GM21576 (cell line): ENCODE results near the gene STING1.
"Not testable (repeated sequence)": the region's sequence is repeated elsewhere in the genome, so short reads cannot be mapped to it uniquely, and the experiment has no call there.

Experiments
- ATAC-seq: cut with Tn5 transposase; IDR thresholded peaks from one replicate; pipeline ENCODE4 v1.9.1; 2021; ENCODE audit warnings: mild to moderate bottlenecking, moderate library complexity; ENCODE audit not compliant: unreplicated experiment

STING1 gene

DNA sequence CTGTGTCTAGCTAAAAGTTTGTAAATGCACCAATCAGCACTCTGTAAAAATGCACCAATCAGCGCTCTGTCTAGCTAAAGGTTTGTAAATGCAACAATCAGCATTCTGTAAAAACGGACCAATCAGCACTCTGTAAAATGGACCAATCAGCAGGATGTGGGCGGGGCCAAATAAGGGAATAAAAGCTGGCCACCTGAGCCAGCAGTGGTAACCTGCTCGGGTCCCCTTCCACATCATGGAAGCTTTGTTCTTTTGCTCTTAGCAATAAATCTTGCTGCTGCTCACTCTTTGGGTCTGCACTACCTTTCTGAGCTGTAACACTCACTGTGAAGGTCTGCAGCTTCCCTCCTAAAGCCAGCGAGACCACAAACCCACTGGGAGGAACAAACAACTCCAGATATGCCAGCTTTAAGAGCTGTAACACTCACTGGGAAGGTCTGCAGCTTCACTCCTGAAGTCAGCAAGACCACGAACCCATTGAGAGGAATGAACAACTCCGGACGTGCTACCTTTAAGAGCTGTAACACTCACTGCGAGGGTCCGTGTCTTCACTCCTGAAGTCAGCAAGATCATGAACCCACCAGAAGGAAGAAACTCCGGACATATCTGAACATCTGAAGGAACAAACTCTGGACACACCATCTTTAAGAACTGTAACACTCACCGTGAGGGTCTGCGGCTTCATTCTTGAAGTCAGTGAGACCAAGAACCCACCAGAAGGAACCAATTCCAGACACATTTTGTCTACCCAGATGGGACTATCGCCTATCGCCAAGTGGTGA lies 20.7 kb upstream of the STING1 start:
- ATAC-seq = not testable (repeated sequence)

DNA sequence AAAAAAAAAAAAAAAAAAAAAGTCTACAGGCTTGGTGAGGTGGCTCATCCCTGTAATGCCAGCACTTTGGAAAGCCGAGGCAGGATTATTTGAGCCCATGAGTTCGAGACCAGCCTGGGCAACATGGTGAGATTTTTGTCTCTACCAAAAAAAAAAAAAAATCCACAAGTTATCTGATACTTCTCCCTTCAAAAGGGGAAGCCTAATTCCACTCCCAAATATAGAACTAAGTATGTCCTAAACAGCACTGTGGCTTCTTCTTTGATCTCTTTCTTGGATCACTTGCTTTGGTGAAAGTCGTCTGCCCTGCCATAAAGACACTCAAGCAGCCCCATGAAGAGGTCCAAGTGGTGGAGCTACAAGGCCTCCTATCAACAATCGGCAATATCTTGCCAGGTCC lies 18.8 kb upstream of the STING1 start:
- ATAC-seq = no peak

GRCh38 chr5:139495638-139496435 lies 13.3 kb upstream of the STING1 start:
- ATAC-seq = no peak

GRCh38 chr5:139494832-139495231 lies 12.3 kb upstream of the STING1 start:
- no peak for ATAC-seq

GRCh38 chr5:139494256-139494655 lies 11.7 kb upstream of the STING1 start:
- no peak for ATAC-seq

- ATAC-seq = no peak
Observed at GRCh38 chr5:139492700-139493192, 10.2 kb upstream of the STING1 start.

- no peak for ATAC-seq
Observed at GRCh38 chr5:139488260-139488659, 5.7 kb upstream of the STING1 start.

DNA sequence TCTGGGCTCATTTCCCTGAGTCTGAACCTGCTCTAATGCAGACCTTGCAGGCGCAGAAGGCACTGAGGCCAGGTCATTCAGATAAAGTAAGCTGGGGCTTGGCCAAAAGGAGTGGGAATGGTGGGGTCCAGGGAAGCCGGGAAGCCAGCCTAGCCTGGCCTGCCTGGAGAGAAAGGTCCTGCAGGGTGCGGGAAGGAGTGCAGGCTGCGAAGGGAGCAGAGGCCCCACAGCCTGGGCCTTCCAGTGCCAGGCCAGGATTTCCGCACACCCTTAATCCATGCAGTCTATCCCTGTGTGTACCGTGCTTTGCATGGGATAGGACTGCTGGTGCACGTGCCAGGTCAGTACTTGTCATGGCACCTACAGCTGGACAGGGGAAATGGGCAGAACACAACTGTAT lies 3.6 kb upstream of the STING1 start:
- no peak for ATAC-seq

GRCh38 chr5:139482890-139483208 lies 291 bp upstream of the STING1 start:
- ATAC-seq = not testable (repeated sequence)

GRCh38 chr5:139481580-139482049 lies 943 bp downstream of the STING1 start:
- no peak for ATAC-seq

DNA sequence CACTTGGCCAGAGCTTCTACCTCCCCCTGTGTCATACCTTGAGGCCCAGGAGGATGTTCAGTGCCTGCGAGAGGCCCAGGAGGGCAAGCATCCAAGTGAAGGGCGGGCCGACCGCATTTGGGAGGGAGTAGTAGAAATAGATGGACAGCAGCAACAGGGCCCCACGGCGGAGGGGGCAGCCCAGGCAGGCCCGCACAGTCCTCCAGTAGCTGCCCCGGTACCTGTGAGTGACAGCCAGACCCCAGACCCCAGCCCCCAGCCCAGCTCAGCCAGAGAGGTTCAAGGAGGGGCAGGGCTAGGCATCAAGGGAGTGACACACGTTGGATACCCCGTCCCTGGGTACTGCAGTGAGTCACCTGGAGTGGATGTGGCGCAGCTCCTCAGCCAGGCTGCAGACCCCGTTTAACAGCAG lies 1.4 kb downstream of the STING1 start:
- no peak for ATAC-seq

- ATAC-seq = not testable (repeated sequence)
Observed at GRCh38 chr5:139479729-139480128, 2.8 kb downstream of the STING1 start.

DNA sequence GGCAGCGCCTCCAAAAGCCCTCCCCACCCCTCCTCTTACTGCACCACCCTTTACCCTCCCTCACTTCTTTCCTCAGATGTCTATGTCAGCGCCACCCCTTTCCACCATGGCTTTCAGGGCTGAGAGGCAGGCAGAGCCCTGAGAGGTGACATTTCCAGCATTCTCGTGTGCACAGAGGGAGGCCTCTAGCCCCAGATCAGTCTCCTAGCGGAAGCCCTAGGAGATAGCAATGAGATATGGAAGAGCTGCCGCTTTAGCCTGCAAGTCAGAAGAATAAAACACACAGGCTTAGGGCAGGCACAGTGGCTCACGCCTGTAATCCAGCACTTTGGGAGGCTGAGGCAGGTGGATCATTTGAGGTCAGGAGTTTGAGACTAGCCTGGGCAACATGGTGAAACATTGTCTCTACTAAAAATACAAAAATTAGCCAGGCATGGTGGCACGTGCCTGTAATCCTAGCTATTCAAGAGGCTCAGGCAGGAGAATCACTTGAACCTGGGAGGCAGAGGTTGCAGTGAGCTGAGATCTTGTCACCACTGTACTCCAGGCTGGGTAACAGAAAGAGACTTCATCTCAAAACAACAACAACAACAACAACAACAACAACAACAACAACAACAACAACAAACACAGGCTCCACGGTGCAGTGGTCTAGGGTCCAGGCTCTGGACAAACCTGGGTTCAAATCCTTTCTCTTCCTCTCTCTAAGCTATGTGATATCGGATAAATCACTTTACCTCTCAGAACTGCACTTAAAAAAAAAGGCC lies 3.7 kb downstream of the STING1 start:
- not testable (repeated sequence) for ATAC-seq

DNA sequence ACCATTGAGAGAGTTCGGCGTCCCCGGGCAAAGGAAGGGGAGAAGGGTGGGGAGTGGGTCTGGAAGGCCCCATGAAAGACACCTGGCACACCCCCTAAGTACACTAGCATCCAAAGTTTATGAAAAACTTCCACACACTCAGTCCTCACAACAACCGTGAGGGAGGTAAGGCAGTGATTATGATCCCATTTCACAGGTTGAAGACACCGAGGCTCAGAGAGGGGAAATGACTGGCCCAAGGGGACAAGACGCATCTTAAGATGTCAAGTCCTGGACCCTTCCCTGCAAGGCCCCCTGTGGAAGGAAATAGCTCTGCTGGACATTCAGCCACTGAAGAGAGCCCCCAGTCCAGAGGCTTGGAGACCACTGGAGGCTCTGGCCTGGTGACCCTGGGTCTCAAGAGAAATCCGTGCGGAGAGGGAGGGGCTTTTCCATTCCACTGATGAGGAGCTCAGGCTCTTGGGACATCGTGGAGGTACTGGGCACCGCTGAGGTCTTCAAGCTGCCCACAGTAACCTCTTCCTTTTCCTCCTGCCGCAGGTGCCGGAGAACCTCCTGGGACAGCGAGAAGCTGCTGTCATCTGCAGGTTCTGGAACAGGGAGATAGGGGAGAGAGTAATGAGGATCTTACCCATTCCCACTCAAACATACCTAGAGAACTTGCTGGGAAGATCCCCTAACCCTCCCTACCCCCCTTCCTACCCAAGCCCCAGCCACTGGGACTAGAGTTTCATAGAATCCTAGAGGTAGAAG lies 6.5 kb downstream of the STING1 start:
- no peak for ATAC-seq

DNA sequence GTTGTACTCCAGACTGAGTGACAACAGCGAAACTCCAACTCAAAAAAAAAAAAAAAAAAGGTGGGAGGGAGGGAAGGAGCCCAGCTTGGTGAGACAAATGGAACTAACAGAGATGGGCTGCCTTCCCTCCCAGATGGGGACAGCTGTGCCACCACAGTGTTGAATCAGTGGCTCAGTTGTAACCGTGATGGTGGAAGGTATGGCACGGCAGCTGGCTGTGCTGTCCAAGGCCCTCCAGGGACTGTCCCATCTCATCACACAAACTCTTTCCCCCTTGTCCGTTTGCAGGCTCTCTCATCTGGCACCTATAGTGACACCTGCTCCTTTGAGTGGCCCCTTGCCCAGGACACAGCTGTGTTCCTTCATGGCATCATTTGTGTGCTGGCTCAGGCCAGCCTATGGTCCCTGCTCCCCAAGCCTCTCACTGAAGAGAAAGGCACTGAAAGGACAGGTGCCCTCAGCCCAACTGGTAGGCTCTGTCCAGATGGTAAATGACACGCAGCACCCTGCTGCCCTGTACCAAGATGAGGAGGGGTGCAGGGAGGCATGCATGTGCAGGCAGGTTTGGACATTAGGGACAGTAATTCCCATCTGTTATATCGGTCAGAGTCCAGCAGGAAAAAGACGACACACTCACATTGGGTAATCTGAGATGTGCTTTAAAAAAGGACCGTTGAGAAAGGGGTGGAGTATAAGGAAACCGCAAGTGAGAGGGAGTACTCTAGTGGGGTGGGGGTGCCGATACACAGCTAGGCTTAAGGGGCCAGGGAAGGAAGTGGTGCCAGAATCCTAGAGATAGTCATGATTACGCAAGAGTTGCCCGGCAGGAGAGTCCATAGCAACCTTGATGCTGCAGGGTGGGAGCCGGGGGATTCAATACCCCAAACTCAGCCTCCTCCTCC lies 7.4 kb downstream of the STING1 start:
- ATAC-seq = no peak

DNA sequence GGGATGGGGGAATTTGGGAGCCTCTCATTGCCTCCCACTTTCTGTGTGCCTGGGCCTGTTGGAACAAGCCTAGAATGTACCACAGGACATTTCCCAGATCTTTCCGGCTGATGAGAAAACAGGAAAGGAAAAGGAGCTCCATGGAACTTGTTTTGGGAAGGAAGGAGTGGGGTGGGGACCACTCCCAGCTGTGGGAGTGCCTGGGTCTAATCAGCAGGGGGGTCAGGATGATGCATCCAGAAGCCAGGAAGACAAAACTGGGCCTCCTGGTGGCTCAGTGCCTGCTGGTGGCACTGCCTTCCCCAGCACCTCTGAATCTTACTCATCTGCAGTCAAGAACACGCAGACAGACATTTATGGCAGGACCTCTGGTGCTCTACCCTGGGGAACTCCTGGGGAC lies 9.0 kb downstream of the STING1 start:
- no peak for ATAC-seq

GRCh38 chr5:139473105-139473504 lies 9.5 kb downstream of the STING1 start:
- no peak for ATAC-seq

GRCh38 chr5:139472386-139473030 lies 10.1 kb downstream of the STING1 start:
- no peak for ATAC-seq

DNA sequence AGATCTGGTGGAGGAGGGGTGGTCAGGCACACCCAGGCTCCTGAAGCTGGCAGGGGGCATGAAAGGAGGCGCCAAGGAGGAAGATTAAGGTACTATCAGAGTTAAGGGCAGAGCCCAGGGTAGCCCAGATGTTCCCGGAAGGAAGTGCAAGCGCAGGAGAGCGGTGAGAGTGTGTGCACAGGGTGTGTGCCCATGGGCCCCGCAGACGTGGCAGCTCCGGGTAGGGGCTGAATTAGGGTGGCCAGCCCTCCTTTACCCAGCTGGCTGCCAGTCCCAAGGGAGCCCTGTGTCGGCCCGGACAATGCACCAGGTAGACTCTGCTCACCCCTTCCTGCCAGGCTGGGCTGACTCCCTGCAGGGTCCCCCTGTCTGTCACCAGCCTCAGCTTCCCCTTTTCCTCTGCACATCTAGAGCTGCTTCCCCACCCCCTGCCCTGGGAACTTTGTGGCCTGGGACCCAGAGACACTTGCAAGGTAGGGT lies 11.7 kb downstream of the STING1 start, which contains the start of gene SMIM33:
Gene SMIM33, plus strand, starts transcription at position 184 of the 480 bp plus-strand sequence. Its CDS starts 118 bp downstream, at position 302.
- ATAC-seq = no peak
